Neural cell (in vitro differentiated cells): ENCODE data around the gene GID4. TPM values are rescaled to one million over a fixed set of nuclear protein-coding genes. Genes with fewer than 3 reads are reported as not detected.

Experiments
- H2AFZ ChIP-seq: fragments of 200-600, 300-800 bp; sonication (generic), shearing (Covaris generic); 2 replicates; pipeline ENCODE4 v1.6.0; 2014; ENCODE audit warnings: low read depth, mild to moderate bottlenecking, antibody characterized with exemption, low read length, moderate library complexity
- H3F3A ChIP-seq: fragments of 200-600 bp; shearing (Covaris generic); 2 replicates; pipeline ENCODE4 v1.6.1; 2016; ENCODE audit warnings: mild to moderate bottlenecking, moderate library complexity, mixed read lengths, antibody characterized with exemption, low read length; ENCODE audit not compliant: insufficient read depth, poor library complexity, severe bottlenecking
- H3K27ac ChIP-seq: fragments of 200-600, 300-800 bp; sonication (generic), shearing (Covaris generic); 2 replicates; pipeline ENCODE4 v1.5.1; 2014; ENCODE audit warnings: mild to moderate bottlenecking, low read length, moderate library complexity
- H3K27me3 ChIP-seq: fragments of 300-800, 200-600 bp; sonication (generic), shearing (Covaris generic); 2 replicates; pipeline ENCODE4 v1.6.0; 2014; ENCODE audit warnings: mild to moderate bottlenecking, low read depth, low read length, moderate library complexity; ENCODE audit not compliant: insufficient read depth
- H3K36me3 ChIP-seq: fragments of 300-800, 200-600 bp; sonication (generic), shearing (Covaris generic); 2 replicates; pipeline ENCODE4 v1.5.1; 2014; ENCODE audit warnings: mild to moderate bottlenecking, antibody characterized with exemption, low read length, moderate library complexity; ENCODE audit not compliant: insufficient read depth
- H3K4me2 ChIP-seq: fragments of 300-800, 200-600 bp; sonication (generic), shearing (Covaris generic); 2 replicates; pipeline ENCODE4 v1.6.0; 2014; ENCODE audit warnings: mild to moderate bottlenecking, low read length
- H3K4me3 ChIP-seq: fragments of 300-800, 200-600 bp; sonication (generic), shearing (Covaris generic); 2 replicates; pipeline ENCODE4 v1.5.1; 2014; ENCODE audit warnings: mild to moderate bottlenecking, low read length, moderate library complexity
- H3K79me2 ChIP-seq: fragments of 200-600 bp; shearing (Covaris generic); replicated peaks from 2 replicates; pipeline ENCODE4 v1.6.0; 2014; ENCODE audit warnings: mild to moderate bottlenecking, low read length, moderate library complexity; ENCODE audit not compliant: insufficient read depth
- H3K9ac ChIP-seq: fragments of 300-800, 200-600 bp; sonication (generic), shearing (Covaris generic); 2 replicates; pipeline ENCODE4 v1.6.1; 2016; ENCODE audit warnings: mild to moderate bottlenecking, low read length, mixed read lengths
- H3K9me2 ChIP-seq: fragments of 200-600 bp; shearing (Covaris generic); 2 replicates; pipeline ENCODE4 v1.6.1; 2016; ENCODE audit warnings: mild to moderate bottlenecking, low read length, mixed read lengths; ENCODE audit not compliant: insufficient read depth
- H3K9me3 ChIP-seq: fragments of 200-600, 300-800 bp; sonication (generic), shearing (Covaris generic); 2 replicates; pipeline ENCODE4 v1.6.1; 2016; ENCODE audit warnings: mild to moderate bottlenecking, mixed run types, low read length, moderate library complexity, mixed read lengths
- H4K20me1 ChIP-seq: fragments of 200-600 bp; shearing (Covaris generic); 2 replicates; pipeline ENCODE4 v1.6.1; 2016; ENCODE audit warnings: mild to moderate bottlenecking, mixed run types; ENCODE audit not compliant: insufficient read depth
- CTCF ChIP-seq: fragments of 450-650 bp; IDR thresholded peaks from 2 replicates; pipeline ENCODE4 v1.5.1; 2014; ENCODE audit warnings: antibody characterized with exemption, mild to moderate bottlenecking, moderate library complexity; ENCODE audit not compliant: poor library complexity, severe bottlenecking
- EP300 ChIP-seq: fragments of 450-650 bp; conservative IDR thresholded peaks from 2 replicates; pipeline ENCODE4 v1.6.1; 2014; ENCODE audit warnings: antibody characterized with exemption, mild to moderate bottlenecking, moderate library complexity; ENCODE audit not compliant: poor library complexity, severe bottlenecking
- EZH2 ChIP-seq: fragments of 200-600, 300-800 bp; shearing (Covaris generic), sonication (generic); IDR thresholded peaks from 2 replicates; pipeline ENCODE4 v1.6.1; 2014; ENCODE audit warnings: antibody characterized with exemption, low read length, borderline replicate concordance, mild to moderate bottlenecking; ENCODE audit not compliant: insufficient read depth, poor library complexity, severe bottlenecking
- MXI1 ChIP-seq: fragments of 450-650 bp; conservative IDR thresholded peaks from 2 replicates; pipeline ENCODE4 v1.6.1; 2014; ENCODE audit warnings: antibody characterized with exemption, mild to moderate bottlenecking; ENCODE audit not compliant: poor library complexity, severe bottlenecking
- POLR2AphosphoS5 ChIP-seq: IDR thresholded peaks from 2 replicates; pipeline ENCODE4 v1.6.1; 2012
- RAD21 ChIP-seq: fragments of 450-650 bp; conservative IDR thresholded peaks from 2 replicates; pipeline ENCODE4 v1.6.1; 2014; ENCODE audit warnings: antibody characterized with exemption, mild to moderate bottlenecking, moderate library complexity
- REST ChIP-seq: IDR thresholded peaks from 2 replicates; pipeline ENCODE4 v1.6.1; 2012; ENCODE audit warnings: borderline replicate concordance
- SMC3 ChIP-seq: fragments of 450-650 bp; conservative IDR thresholded peaks from 2 replicates; pipeline ENCODE4 v1.6.1; 2014; ENCODE audit warnings: antibody characterized with exemption, mild to moderate bottlenecking, moderate library complexity; ENCODE audit not compliant: poor library complexity
- TAF1 ChIP-seq: IDR thresholded peaks from 2 replicates; pipeline ENCODE4 v1.6.1; 2012; ENCODE audit warnings: low read depth
- polyA plus RNA-seq: library from polyadenylated mRNA; depleted of rRNA; stranded (reverse); fragments of >200 nt; gene quantifications from 2 replicates; pipeline ENCODE4 v1.2.3, GENCODE V29; 2014

Gene GID4
- polyA plus RNA-seq, 1 donor from 2014 or later: 4.9 TPM

GRCh38 chr17:18099516-18099915 lies 60.3 kb downstream of the GID4 start:
- H3F3A ChIP-seq: no peaks in the 10 kb centered on the region
- no peak overlapping the region for H3K4me2 ChIP-seq
- no peaks in the 10 kb centered on the region for H3K79me2 ChIP-seq
- no peaks in the 10 kb centered on the region for H3K27me3 ChIP-seq
- H3K36me3 ChIP-seq: no peaks in the 10 kb centered on the region
- no peaks in the 10 kb centered on the region for H3K9me3 ChIP-seq
- H4K20me1 ChIP-seq: no peaks in the 10 kb centered on the region
- H3K9ac ChIP-seq: no peak overlapping the region
- TF ChIP-seq MXI1 (no peak), RAD21 (no peak), REST (no peak), POLR2AphosphoS5 (no peak), EP300 (no peak), EZH2 (no peak), SMC3 (no peak), TAF1 (no peak), CTCF (no peak)
- H3K27ac ChIP-seq: no peak overlapping the region
- H3K4me3 ChIP-seq: no peak overlapping the region
- H2AFZ ChIP-seq: no peak overlapping the region
- no peaks in the 10 kb centered on the region for H3K9me2 ChIP-seq

- Histone ChIP-seq H3K27ac (no peak overlapping the region), H4K20me1 (no peaks in the 10 kb centered on the region), H3K9me3 (no peaks in the 10 kb centered on the region), H3K4me3 (no peak overlapping the region), H3K4me2 (no peak overlapping the region), H3K79me2 (no peaks in the 10 kb centered on the region), H3K27me3 (no peaks in the 10 kb centered on the region), H2AFZ (no peak overlapping the region), H3K9me2 (no peaks in the 10 kb centered on the region), H3F3A (no peaks in the 10 kb centered on the region), H3K36me3 (no peaks in the 10 kb centered on the region), H3K9ac (no peak overlapping the region)
- no peak for TF ChIP-seq EZH2
- no peak for TF ChIP-seq TAF1
- no peak for TF ChIP-seq MXI1
- TF ChIP-seq REST: no peak
- no peak for TF ChIP-seq EP300
- TF ChIP-seq RAD21: no peak
These were observed 61.4 kb downstream of the GID4 start for GRCh38 chr17:18100616-18101015.
